NK-92 treated with Interleukin-12 subunit alpha and Interleukin-12 subunit beta, amount 100 ng/mL, for 24 hours (cell line): ENCODE data around the gene ALPP.
"Not testable (repeated sequence)": the region's sequence is repeated elsewhere in the genome, so short reads cannot be mapped to it uniquely, and the experiment has no call there.

ENCODE experiments used
- DNase-seq: peaks from one replicate; lab custom pipeline; 2025; lab: John Stamatoyannopoulos, UW

The ALPP gene

DNA sequence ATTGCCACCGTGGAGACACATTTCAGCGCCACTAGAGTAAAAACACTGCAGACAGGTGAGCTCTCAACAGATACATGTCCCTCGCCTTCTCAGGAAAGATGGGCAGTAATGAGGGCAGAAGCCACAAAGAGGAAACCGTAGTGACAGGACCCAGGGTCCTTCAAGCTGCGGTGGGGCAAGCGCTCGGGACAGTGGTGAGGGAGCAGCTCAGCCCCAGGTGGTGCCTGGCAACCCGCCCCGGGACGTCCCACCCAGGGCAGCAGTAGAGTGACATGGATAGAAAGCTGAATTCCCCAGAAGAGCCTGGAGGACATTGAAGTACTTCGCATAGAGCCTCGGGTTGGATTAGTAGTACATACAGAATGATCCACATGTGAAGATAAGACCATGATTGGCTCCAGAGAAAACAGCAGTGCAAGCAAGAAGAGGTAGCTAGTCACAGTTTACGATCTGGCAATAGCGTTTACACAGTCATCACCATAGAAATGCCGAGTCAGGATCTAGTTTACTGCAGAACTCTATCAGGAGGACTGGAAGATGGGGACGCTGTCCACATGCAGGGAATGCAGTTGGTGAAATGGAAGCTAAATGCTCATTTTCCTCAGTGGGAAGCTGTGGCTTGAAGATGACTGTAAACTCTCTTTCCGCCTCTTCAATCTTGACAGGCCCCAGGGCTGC is 37.4 kb upstream of the ALPP start:
- no peak for DNase-seq

DNA sequence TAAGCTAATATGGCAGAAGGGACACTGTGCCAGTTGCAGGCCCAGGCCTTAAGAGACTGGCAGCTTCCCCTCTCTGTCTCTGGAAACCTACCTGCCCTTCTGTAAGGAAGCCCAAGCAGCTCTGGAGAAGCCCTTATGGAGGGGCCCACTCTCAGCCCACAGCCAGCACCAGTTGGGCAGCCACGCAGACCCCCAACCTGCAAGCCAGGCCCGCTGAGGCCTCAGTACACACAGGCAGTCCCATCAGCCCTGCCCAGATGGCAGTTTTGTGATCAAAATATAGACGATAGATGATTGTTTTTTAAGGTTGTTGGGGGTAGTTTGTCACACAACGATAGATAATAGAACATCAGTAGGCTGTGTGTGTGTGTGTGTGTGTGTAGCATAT is 36.8 kb upstream of the ALPP start:
- DNase-seq, result no peak

DNA sequence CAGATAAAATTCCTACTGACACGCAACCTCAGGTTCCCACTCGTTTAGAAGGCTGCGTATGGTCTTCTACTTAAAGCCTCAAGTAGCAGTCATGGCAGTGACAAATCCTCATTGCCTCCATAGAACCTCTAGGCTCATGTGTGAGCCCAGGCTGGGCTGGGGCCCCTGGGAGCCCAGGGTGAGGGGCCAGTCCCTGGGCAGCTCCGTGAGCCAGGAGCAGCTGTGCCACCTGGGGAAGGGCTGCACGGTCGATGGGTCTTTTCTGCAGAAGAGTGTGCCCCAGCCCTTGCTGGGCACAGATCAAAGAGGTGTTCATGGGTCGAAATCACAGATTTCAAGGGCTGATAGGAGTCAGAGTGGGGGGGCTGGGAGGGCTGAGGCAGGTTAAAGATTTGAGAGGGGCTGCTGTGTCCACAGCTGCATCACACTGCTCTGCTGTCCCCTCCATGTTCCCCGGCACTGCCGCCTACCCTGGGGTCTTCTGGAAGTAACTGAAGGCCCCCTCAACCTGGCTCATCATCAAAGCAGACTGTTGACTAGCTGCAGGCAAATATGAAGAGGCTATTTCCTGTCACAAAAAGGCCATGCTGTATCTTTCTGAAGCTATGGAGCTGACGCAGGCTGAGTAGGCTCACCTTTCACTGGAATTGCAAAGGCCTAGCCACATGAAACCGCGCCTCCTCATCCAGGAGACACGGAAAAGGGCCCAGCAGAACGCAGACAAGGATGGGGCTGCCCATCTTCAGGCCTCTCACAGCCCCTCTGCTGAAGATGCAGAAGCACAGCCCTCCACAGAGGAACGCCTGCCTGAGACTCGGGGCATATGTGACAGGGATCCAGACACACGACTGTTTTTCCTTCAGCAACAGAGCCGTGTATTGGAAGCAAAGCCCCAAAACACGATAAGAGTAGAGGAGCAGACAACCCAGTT is 35.7 kb upstream of the ALPP start:
- no peak for DNase-seq

DNA sequence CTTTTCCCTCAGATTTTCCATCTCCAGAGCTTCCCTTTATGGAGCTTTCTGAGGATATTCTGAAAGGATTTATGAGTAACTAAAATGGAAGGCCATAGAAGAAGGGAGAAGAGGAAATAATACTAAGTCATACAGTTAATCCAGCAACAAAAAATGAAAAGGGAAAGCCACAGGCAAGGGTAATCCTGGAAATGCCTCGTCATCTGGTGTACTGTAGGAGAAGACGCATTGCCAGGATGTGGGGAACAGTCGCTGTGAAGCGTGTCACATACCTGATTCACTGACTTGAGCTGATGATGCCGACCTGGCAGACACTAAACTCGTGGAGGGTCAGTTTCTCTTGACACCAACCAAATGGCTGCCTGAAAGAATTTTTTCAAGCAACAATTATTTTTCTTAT is 34.7 kb upstream of the ALPP start:
- DNase-seq, result no peak

DNA sequence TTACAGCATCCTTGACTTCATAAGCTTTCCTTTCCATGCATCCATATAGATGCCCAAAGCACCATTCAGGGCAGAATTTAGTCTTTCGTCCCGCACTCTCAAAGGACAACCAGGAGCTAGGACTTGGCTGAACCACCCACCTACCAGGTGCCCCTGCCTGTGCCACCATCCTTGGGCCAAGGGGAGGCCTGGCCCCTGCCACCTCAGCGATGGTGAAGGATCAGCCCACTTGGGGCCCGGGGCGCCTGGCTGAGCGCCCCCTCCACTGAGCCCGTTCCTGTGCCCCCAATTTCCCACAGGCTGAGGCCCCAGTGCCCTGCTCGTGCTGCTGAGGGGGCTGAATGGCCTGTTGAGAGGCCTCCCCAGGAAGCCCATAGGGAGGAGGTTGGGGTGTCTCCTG is 33.3 kb upstream of the ALPP start:
- no peak for DNase-seq

DNA sequence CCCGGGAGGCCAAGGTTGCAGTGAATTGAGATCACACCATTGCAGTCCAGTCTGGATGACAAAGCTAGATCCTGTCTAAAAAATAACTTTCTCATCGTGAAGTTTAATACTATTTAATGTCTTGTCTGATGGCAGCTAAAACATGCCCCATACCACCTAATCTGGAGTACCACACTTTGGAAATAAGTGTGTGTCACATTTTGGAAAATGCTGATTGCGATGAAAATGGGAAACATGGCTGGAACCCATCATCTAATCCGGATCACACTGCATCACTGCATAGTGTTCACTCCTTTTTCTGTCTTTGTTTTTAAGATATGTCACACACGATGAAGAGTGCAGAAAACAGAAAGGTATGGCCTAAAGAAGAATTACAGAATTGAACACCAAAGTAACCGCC is 31.2 kb upstream of the ALPP start:
- DNase-seq, result no peak

DNA sequence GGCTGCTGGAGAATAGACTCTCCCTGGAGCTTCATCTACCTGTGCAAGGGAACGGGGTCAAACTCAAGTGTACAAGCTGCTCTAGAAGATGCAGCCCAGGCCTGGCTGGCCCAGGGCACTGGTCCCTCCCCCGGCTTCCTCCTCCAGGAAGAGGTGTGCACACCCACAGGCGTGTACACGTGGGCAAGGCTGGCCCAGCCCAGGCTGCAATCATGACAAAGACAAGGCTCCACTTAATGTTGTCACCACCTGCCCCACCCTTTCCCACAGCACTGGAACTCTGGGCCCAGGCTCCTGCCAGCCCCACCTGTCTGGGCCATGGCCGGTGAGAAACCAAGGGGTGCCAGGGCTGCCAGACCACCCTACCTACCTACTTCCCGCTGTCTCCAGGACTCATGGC is 29.6 kb upstream of the ALPP start:
- no peak for DNase-seq

DNA sequence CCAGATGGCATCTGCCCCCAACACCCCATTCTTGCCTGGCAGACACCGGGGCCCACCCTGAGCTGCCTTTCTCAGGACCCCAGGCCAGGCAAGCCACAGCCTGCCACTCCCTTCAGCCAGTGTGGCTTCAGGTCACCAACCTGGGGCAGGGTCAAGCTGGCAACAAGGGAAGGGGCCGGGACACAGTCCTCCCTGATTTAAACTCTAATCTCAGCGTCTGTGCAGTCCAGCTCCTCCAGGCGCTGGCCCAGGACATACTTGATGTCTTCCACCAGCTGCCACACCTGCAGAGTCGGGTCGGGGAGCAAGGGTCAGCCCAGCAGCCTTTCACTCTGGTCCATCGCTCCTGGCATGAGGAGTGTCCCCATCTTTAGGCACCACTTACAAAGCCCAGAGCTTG is 29.0 kb upstream of the ALPP start:
- DNase-seq, result no peak

DNA sequence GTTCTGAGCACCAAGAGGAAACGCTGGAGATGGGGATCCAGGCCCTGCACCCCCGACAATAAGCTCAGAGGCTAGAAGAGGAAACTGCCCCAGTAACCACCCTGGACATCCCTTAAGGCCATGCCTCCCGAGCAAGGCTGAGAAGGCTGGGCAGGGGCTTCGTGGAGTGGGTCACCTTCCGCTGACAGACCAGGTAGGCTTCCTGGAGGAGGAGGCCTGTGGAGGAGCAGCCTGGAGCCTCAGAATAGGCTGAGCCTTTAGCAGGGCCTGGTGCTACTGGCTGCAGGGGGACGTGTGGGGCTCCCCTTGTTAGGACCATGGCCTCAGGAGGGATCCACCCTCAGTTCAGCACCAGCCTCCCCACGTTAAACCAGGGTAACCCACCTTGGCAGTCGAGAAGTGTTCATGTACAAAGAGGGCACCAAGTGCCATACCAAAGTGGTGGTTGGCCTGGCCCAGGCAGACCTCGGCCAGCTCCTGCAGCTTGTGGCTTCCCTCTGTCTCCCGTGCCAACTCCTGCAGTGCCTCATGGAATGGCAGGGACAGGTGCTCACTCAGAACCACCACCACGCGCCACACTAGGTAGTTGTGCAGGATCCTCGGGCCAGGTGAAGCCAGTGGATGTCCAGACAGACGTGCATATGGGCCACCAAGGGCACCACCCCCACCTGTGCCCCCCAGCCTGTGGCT is 28.5 kb upstream of the ALPP start:
- DNase-seq, result no peak

DNA sequence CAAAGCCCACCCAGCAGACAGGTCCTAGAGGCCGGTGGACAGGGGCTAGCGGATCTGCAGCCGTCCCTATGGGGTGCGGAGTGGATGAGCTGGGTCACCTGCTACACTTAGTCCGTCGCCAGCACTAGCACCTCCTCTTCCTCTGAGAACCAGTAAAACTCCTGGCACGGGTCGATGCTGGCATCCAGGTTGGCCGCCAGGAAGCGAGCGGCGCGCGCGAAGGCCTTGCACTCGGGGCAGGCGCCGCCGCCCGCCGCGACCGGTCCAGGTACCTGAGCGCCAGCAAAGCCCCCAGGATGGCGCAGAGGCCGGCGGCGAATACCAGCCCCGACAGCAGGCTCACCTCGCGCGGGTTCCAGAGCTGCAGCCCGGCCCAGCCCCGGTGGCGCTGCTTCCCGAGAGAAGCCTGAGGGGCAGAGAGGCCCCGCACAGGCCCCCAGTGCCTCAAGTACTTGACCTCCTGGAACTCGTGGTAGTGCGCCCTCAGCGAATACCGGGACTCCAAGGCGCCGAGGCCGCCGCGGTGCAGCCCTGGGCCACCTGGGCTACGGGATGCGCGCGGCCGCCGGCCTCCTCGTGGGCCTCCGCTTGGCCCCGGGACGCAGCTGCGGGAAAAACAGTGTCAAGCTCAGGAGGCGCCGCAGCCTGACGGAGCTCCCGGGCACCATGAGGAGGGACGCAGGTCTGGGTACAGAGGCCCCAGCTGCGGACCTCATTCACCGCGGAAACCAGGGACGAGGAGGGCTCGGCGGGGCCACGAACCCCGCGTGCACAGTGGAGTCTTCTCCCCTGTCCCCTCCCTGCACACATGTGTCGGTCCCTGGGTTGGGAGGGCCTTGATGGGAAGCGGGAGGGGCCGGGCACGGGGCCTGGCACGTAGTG is 27.5 kb upstream of the ALPP start:
- no peak for DNase-seq

DNA sequence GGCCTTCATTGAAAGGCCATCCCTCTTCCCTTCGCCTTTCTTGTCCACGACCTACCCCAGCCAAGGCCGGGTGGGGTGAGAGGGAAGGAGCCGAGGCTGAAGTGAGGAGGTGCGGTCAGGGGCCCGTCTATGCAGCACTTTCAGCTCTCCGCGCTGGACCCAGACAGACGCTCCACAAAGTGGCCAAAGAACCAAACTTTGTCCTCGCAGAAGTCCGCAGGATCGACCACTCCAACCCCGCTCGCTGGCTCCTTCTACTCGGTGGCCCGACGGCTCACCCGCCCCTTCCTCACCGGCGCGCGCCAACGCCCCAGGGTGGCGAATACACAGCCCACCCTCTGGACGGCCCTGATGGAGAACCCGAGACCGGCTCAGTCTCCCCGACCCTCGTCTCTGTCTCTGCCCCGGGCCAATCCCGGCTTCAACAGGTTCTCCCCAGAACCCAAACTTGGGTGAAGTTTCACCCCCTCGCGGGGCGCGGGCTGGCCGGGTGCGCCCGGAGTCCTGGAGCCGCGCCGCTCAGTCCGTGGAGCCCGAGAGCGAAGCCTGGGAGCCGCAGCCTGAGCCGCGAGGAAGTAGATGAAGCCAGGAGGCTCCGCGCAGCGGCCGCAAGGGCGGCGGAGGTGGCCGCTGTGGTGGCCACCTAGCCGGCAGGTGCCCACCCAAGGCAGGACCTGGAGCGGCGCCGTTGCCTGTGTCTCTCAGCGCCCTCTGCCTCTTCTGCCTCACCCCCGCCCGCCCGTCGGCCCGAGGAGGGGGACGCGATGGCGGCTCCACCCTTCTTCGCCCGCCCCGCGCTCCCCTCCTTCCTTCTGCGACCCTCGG is 26.7 kb upstream of the ALPP start:
- no peak for DNase-seq

DNA sequence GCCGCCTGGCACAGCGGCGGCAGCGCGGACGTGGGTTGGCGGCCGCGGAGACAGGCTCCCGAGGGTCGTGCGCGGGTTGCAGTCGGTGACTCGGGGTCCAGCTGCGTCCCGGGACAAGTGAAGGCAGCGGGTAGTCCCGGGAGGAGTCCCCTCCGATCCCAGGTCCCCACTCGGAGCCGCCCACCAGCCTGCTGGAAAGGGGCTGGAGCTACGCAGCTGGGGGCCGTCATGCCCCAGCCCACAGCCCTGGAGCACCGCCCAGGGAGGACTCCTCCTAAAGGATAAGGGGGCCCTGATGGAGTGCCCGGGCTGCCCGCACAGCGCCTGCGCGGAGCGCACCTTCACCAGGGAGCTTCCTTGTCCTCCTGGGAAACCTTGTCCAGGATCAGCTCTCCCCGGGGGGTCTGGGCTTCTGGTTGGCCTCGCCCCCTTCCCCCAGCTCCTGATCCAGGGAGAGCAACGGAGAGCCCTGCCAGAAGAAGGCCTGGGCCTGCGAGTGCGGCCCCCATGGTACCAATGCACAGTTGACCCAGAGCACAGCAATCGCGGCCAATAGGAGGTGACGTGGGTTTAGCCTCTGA is 25.9 kb upstream of the ALPP start:
- DNase-seq, result no peak

DNA sequence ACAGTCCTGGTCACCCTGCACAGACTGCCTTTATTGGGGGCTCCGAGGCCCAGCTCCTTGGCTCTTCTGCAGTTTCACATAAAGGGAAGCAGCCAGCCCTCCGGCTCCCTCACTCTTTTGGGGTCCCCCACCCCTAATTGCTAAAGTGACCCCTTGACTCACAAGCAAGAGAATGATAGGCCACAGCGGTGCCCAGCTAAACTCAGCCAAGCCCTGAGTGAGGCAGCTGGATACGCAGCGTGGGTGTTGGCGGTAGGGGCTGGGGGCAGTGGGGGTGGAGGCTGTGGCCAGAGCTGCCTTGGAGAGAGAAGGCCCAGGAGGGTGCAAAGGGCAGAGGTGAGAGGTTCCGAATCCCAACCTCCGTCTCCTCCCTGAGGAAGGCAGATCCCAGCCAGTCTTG is 25.5 kb upstream of the ALPP start:
- DNase-seq, result no peak

DNA sequence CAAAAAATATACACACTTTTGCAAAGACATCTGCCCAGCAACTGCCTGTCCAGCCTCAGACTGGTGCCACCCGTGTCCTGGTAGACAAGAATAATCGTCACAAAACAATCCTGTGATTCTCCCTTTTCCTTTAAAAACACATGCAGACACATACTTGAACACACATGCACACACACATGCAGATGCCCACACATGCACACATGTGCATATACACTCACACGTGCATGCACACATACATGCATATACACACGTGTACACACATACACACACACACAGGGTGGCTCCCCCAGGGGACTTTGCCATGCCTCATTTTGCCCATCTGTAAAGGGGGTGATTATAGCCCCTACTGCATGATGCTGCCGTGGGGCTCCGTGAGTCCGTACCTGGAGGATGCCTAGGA is 24.9 kb upstream of the ALPP start:
- DNase-seq, result no peak

DNA sequence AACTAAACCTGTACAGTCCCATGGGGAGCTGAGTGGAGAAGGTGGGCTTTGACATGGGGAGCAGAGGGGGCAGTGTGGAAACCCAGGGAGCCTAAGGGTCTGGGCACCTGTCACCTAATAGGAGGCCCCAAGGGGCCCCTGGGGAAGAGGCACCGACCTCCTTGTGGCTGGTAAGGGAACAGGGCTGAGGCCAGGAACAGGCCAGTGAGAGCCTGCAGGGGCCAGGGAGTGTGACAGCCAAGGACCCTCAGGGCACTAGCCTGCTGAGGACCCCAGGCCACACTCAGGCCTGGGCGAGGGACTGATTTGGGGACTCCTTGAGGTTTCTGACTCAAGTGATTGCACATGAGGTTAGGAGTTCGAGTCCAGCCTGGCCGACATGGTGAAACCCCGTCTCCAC is 24.5 kb upstream of the ALPP start:
- no peak for DNase-seq

DNA sequence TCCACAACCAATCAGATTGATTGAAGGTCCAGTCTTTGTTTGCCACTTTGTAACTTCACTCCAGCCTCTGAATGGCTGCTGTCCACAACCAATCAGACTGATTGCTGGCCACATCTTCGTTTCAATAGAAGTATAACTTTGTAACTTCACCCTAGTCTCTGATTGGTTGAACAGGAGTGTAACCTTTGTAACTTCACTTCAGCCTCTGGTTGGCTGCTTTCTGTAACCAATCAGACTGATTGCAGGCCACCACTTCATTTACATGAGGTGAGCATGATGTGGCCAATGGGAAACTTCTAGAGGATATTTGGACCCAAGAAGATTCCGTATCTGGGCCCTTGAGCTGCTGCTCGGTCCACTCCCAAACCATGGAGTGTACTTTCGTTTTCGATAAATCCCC is 16.9 kb upstream of the ALPP start:
- no peak for DNase-seq

DNA sequence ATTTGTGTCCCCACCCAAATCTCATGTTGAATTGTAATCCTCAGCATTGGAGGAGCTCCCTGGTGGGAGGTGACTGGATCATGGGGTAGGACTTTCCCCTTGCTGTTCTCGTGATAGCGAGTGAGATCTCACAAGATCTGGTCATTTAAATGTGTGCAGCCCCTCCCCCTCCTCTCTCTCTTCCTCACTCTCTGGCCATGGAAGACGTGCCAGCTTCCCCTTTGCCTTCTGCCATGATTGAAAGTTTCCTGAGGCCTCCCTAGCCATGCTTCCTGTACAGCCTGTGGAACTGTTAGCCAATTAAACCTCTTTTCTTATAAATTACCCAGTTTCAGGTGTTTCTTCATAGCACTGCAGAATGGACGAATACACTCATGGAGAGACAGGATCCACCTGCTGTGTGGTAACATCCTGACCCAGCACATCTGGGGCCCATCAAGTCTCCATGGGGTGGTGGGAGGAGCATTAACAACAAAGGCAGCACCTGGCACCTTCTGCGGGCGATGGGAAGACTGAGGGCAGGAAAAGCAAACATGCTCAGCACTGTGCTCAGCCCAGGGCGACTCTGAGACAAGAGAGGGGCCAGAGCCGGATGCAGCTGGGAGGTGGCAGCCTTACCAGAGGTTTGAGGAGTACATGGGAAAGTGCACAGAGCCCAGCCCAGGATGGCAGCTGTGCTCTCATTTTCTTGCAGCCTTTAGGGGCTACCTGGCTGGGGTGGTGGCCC is 16.2 kb upstream of the ALPP start:
- DNase-seq, result no peak

DNA sequence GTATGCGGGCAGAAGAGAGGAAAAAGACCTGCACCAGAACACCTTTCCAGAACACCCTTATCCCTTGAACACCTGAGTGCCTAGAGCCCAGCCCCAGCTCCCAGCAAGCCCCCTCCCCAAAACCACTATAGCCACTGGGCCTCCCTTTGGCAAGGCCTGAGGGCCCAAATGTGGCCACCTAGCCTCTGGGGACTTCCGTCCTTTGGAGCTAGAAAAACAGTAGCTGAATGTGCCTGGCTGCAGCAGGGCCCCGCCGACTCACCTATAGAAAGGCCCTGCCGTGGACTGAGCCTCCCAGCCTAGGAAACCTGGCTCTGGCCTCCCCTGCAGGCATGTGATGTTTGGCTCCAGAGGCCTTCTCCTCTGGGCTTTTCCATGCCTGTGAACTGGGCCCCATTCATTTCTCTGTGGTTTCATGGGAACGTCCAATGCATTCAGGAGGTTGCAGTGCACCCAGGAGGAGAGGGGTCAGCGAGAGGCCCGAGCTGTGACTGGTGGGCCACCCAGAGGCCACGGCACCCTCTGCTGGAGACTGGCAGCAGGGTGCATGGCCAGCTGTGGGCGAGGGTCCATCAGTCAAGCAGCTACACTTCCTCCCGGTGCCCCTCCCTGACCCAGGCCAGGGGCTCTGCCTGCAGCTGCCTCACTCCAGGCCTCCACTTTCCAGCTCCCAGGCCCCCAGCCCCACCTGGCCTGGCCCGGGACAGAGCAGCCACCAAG is 15.3 kb upstream of the ALPP start:
- not testable (repeated sequence) for DNase-seq
